HCT116 (cell line): ENCODE results near the gene SEMA5A. TPM values are rescaled to one million over a fixed set of nuclear protein-coding genes. Genes with fewer than 3 reads are reported as not detected.

Experiments
- ATAC-seq: fragments of 200-7000 bp; cut with Tn5 transposase; 2 replicates; pipeline ENCODE4 v1.9.1; 2020; ENCODE audit warnings: mild to moderate bottlenecking, moderate library complexity
- BruUV-seq: library from RNA; stranded (reverse); fragments of 400-500 nt; replicated peaks from 2 replicates; lab custom pipeline; 2021; lab: Mats Ljungman, UMichigan
- CTCF ChIA-PET: fragments of 300-600 bp; sonication (Branson Sonifier 250); formaldehyde crosslinking; loops from one replicate; lab custom pipeline; 2021; ENCODE audit warnings: antibody characterized with exemption; lab: Charles Lee
- POLR2A ChIA-PET: fragments of 300-600, 350-600 bp; sonication (Branson Sonifier 250); formaldehyde crosslinking; loops from one replicate; lab custom pipeline; 2021; ENCODE audit warnings: antibody characterized with exemption; lab: Charles Lee
- RAD21 ChIA-PET, 2 experiments: fragments of 300-600 bp; sonication (Branson Sonifier 250); formaldehyde crosslinking; loops; one replicate each; lab custom pipeline; 2023; ENCODE audit warnings: low total read pairs in 2 of 2; ENCODE audit not compliant: uncharacterized antibody in 2 of 2, unreplicated experiment in 2 of 2, low non-redundant PET in 1 of 2; lab: Charles Lee
- DNase-seq: peaks from one replicate; pipeline ENCODE4 v3.0.0-alpha.2; 2010; ENCODE audit warnings: low read depth, low spot score
- H2AFZ ChIP-seq: fragments of 200-600 bp; shearing (Covaris generic), sonication (generic); 2 replicates; pipeline ENCODE4 v1.6.1; 2017; ENCODE audit warnings: low read depth, mixed run types, mixed read lengths, antibody characterized with exemption, low read length; ENCODE audit not compliant: poor library complexity, severe bottlenecking
- H3K27ac ChIP-seq: 2 replicates; pipeline ENCODE4 v1.5.1; 2012; ENCODE audit warnings: low read depth, low read length
- H3K27me3 ChIP-seq: fragments of 200-600 bp; sonication (generic); 2 replicates; pipeline ENCODE4 v1.6.1; 2016; ENCODE audit warnings: mixed run types, low read length, mixed read lengths; ENCODE audit not compliant: insufficient read depth
- H3K36me3 ChIP-seq, 2 experiments: fragments of 200-500 bp in 1 of 2; fragments of 200-600 bp in 1 of 2; sonication (Bioruptor generic) in 1 of 2; sonication (generic) in 1 of 2; 2 replicates each; pipeline versions ENCODE4 v1.5.1 to v1.6.1; 2014 to 2016; ENCODE audit warnings: low read length in 2 of 2, inconsistent platforms in 1 of 2, mixed read lengths in 1 of 2, mixed run types in 1 of 2; ENCODE audit not compliant: insufficient read depth in 2 of 2, control insufficient read depth in 1 of 2
- H3K4me1 ChIP-seq, 2 experiments: fragments of 200-600 bp in 1 of 2; sonication (generic) in 1 of 2; 2 replicates each; pipeline versions ENCODE4 v1.5.1 to v1.6.1; 2012 to 2017; ENCODE audit warnings: low read length in 2 of 2, inconsistent platforms in 1 of 2, mild to moderate bottlenecking in 1 of 2, mixed read lengths in 1 of 2, mixed run types in 1 of 2, moderate library complexity in 1 of 2; ENCODE audit not compliant: insufficient read depth in 2 of 2, control insufficient read depth in 1 of 2
- H3K4me2 ChIP-seq: fragments of 200-600 bp; sonication (generic); 2 replicates; pipeline ENCODE4 v1.6.1; 2017; ENCODE audit warnings: mixed run types, low read length, mixed read lengths
- H3K4me3 ChIP-seq, 2 experiments: fragments of 200-600 bp in 1 of 2; sonication (generic) in 1 of 2; replicated peaks in 1 of 2; 2 replicates each; pipeline ENCODE4 v1.5.1; 2011 to 2016; ENCODE audit warnings: low read length in 2 of 2, control low read depth in 1 of 2, low read depth in 1 of 2, mild to moderate bottlenecking in 1 of 2, mixed read lengths in 1 of 2, mixed run types in 1 of 2
- H3K79me2 ChIP-seq: fragments of 200-600 bp; sonication (generic); 2 replicates; pipeline ENCODE4 v1.6.1; 2017; ENCODE audit warnings: mild to moderate bottlenecking, mixed run types, low read length, moderate library complexity, mixed read lengths; ENCODE audit not compliant: insufficient read depth
- H3K9ac ChIP-seq: fragments of 200-600 bp; sonication (generic); 2 replicates; pipeline ENCODE4 v1.6.1; 2016; ENCODE audit warnings: low read length, mixed read lengths
- H3K9me2 ChIP-seq: fragments of 200-600 bp; sonication (generic), shearing (Covaris generic); 2 replicates; pipeline ENCODE4 v1.6.1; 2017; ENCODE audit warnings: mixed run types, mild to moderate bottlenecking, moderate library complexity; ENCODE audit not compliant: insufficient read depth
- H3K9me3 ChIP-seq, 2 experiments: fragments of 200-500 bp in 1 of 2; fragments of 200-600 bp in 1 of 2; sonication (Bioruptor generic) in 1 of 2; sonication (generic) in 1 of 2; 2 replicates each; pipeline ENCODE4 v1.6.1; 2014 to 2017; ENCODE audit warnings: low read length in 2 of 2, mixed read lengths in 2 of 2, inconsistent platforms in 1 of 2, low read depth in 1 of 2, mild to moderate bottlenecking in 1 of 2, mixed run types in 1 of 2, moderate library complexity in 1 of 2; ENCODE audit not compliant: control insufficient read depth in 1 of 2, insufficient read depth in 1 of 2
- H4K20me1 ChIP-seq: fragments of 200-600 bp; sonication (generic), shearing (Covaris generic); 2 replicates; pipeline ENCODE4 v1.6.1; 2017; ENCODE audit warnings: mixed run types, mild to moderate bottlenecking, moderate library complexity; ENCODE audit not compliant: insufficient read depth
- ATF3 ChIP-seq: IDR thresholded peaks from 2 replicates; pipeline ENCODE4 v1.6.1; 2012
- CBX3 ChIP-seq: IDR thresholded peaks from 2 replicates; pipeline ENCODE4 v1.6.1; 2012; ENCODE audit warnings: low read depth
- CEBPB ChIP-seq: IDR thresholded peaks from 2 replicates; pipeline ENCODE4 v1.6.1; 2012; ENCODE audit warnings: low read depth
- ELF1 ChIP-seq: IDR thresholded peaks from 2 replicates; pipeline ENCODE4 v1.6.1; 2012; ENCODE audit warnings: low read depth, borderline replicate concordance
- EZH2 ChIP-seq: fragments of 200-600 bp; sonication (generic); IDR thresholded peaks from 2 replicates; pipeline ENCODE4 v1.6.1; 2017; ENCODE audit warnings: antibody characterized with exemption, mixed run types
- EZH2phosphoT487 ChIP-seq: fragments of 200-600 bp; IDR thresholded peaks from 2 replicates; pipeline ENCODE4 v1.6.1; 2018; ENCODE audit warnings: antibody characterized with exemption, borderline replicate concordance
- FOSL1 ChIP-seq: IDR thresholded peaks from 2 replicates; pipeline ENCODE4 v1.6.1; 2012; ENCODE audit warnings: low read depth
- JUND ChIP-seq: IDR thresholded peaks from 2 replicates; pipeline ENCODE4 v1.6.1; 2012
- MAX ChIP-seq: IDR thresholded peaks from 2 replicates; pipeline ENCODE4 v1.6.1; 2012
- POLR2A ChIP-seq: IDR thresholded peaks from 2 replicates; pipeline ENCODE4 v1.7.0; 2011; ENCODE audit warnings: borderline replicate concordance; ENCODE audit not compliant: insufficient read depth, insufficient read length; ENCODE audit errors: extremely low read depth
- POLR2AphosphoS5 ChIP-seq: IDR thresholded peaks from 2 replicates; pipeline ENCODE4 v1.6.1; 2011; ENCODE audit warnings: mild to moderate bottlenecking, low read depth, low read length, moderate library complexity
- RAD21 ChIP-seq: IDR thresholded peaks from 2 replicates; pipeline ENCODE4 v1.6.1; 2012; ENCODE audit warnings: low read depth, mild to moderate bottlenecking
- REST ChIP-seq: IDR thresholded peaks from 2 replicates; pipeline ENCODE4 v1.6.1; 2012; ENCODE audit warnings: low read depth
- SIN3A ChIP-seq: IDR thresholded peaks from 2 replicates; pipeline ENCODE4 v1.6.1; 2012; ENCODE audit warnings: low read depth
- SP1 ChIP-seq: IDR thresholded peaks from 2 replicates; pipeline ENCODE4 v1.6.1; 2012; ENCODE audit warnings: low read depth
- SRF ChIP-seq: IDR thresholded peaks from 2 replicates; pipeline ENCODE4 v1.6.1; 2012; ENCODE audit warnings: low read depth
- YY1 ChIP-seq: IDR thresholded peaks from 2 replicates; pipeline ENCODE4 v1.6.1; 2011; ENCODE audit warnings: low read length, low read depth, moderate library complexity, mild to moderate bottlenecking; ENCODE audit not compliant: insufficient replicate concordance; ENCODE audit errors: extremely low read depth
- ZFX ChIP-seq: fragments of 450-650 bp; IDR thresholded peaks from 2 replicates; pipeline ENCODE4 v1.6.1; 2017
- ZNF274 ChIP-seq: fragments of 200-500 bp; sonication (Bioruptor generic); IDR thresholded peaks from 2 replicates; pipeline ENCODE4 v1.6.1; 2014; ENCODE audit warnings: mild to moderate bottlenecking, low read depth, low read length, inconsistent platforms
- intact Hi-C: fragments of 100-400 bp; cut with micrococcal nuclease; formaldehyde crosslinking; loops from 2 replicates; pipeline ENCODE4 v1.10.0; 2022
- total RNA-seq: library from RNA; stranded (reverse); gene quantifications from one replicate; pipeline ENCODE4 v1.2.1, GENCODE V29; 2021; ENCODE audit not compliant: unreplicated experiment
- TF ChIP-seq, protein P1 (sequence below), 3 experiments: fragments of 200-600 bp in 1 of 3; sonication (generic) in 1 of 3; IDR thresholded peaks in 2 of 3; conservative IDR thresholded peaks in 1 of 3; 2 replicates each; pipeline ENCODE4 v1.5.1; 2012 to 2017; ENCODE audit warnings: low read depth in 2 of 3, low read length in 2 of 3, antibody characterized with exemption in 1 of 3, borderline replicate concordance in 1 of 3, control low read depth in 1 of 3, mild to moderate bottlenecking in 1 of 3, mixed read lengths in 1 of 3, mixed run types in 1 of 3, moderate library complexity in 1 of 3; ENCODE audit not compliant: insufficient read depth in 1 of 3

The SEMA5A gene
- total RNA-seq, 1 experiment from 2014 or later = 0.02 TPM

- CTCF ChIA-PET = no interaction called here
- Histone ChIP-seq H3K36me3 (no peaks in the 10 kb centered on the region), H3K27ac (no peak overlapping the region), H3K4me1 (no peaks in the 10 kb centered on the region), H3K4me2 (no peak overlapping the region), H3K9me3 (peaks cover 0 to 17% of the 10 kb centered on the region in 2 experiments; a peak in 2 of 4 replicates), H4K20me1 (no peaks in the 10 kb centered on the region), H2AFZ (no peak overlapping the region), H3K9me2 (no peaks in the 10 kb centered on the region), H3K79me2 (no peaks in the 10 kb centered on the region), H3K27me3 (no peaks in the 10 kb centered on the region), H3K9ac (no peak overlapping the region), H3K4me3 (no peak overlapping the region)
- TF ChIP-seq REST = no peak
- TF ChIP-seq ATF3 = no peak
- no peak for TF ChIP-seq ELF1
- TF ChIP-seq, protein P1, sequence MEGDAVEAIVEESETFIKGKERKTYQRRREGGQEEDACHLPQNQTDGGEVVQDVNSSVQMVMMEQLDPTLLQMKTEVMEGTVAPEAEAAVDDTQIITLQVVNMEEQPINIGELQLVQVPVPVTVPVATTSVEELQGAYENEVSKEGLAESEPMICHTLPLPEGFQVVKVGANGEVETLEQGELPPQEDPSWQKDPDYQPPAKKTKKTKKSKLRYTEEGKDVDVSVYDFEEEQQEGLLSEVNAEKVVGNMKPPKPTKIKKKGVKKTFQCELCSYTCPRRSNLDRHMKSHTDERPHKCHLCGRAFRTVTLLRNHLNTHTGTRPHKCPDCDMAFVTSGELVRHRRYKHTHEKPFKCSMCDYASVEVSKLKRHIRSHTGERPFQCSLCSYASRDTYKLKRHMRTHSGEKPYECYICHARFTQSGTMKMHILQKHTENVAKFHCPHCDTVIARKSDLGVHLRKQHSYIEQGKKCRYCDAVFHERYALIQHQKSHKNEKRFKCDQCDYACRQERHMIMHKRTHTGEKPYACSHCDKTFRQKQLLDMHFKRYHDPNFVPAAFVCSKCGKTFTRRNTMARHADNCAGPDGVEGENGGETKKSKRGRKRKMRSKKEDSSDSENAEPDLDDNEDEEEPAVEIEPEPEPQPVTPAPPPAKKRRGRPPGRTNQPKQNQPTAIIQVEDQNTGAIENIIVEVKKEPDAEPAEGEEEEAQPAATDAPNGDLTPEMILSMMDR (IDR thresholded peaks at IDR 0.05 in 2 of 3, conservative IDR thresholded peaks at IDR 0.05 in 1 of 3; ENCODE audit: borderline replicate concordance in 1 of 3, insufficient read depth in 1 of 3, low read depth in 2 of 3, low read length in 2 of 3) = no peak
- TF ChIP-seq SIN3A = no peak
- no peak for TF ChIP-seq POLR2A
- no peak for TF ChIP-seq MAX
- TF ChIP-seq FOSL1 = no peak
- TF ChIP-seq SRF = no peak
- TF ChIP-seq EZH2 = no peak
- TF ChIP-seq JUND = no peak
- TF ChIP-seq EZH2phosphoT487 = no peak
- TF ChIP-seq SP1 = no peak
- no peak for TF ChIP-seq CEBPB
- no peak for TF ChIP-seq ZNF274
- TF ChIP-seq POLR2AphosphoS5 = no peak
- no peak for TF ChIP-seq YY1
- TF ChIP-seq CBX3 = no peak
- no peak for TF ChIP-seq ZFX
- no peak for TF ChIP-seq RAD21
- no peak for DNase-seq
- POLR2A ChIA-PET = no interaction called here
- RAD21 ChIA-PET = no interaction called here
- BruUV-seq = no TSS peak
- intact Hi-C loops = no loop called here
- ATAC-seq = no peak
Measured at GRCh38 chr5:9551567-9552537, 6.0 kb upstream of the SEMA5A start.
